K562 (cell line): ENCODE results near the gene C10orf71. TPM values are rescaled to one million over a fixed set of nuclear protein-coding genes. Genes with fewer than 3 reads are reported as not detected.

ENCODE experiments used
- ARID4B ChIP-seq: sonication (generic); formaldehyde crosslinking; IDR thresholded peaks from 2 replicates; pipeline ENCODE4 v1.8.0; 2022; ENCODE audit warnings: mild to moderate bottlenecking, missing genetic modification reagents
- CBFA2T3 ChIP-seq: fragments of 450-650 bp; IDR thresholded peaks from 2 replicates; pipeline ENCODE4 v1.6.1; 2017
- GABPB1 ChIP-seq: sonication (generic); formaldehyde crosslinking; IDR thresholded peaks from 2 replicates; pipeline ENCODE4 v1.8.0; 2022; ENCODE audit warnings: mild to moderate bottlenecking, missing genetic modification reagents
- GTF2A2 ChIP-seq: IDR thresholded peaks from 2 replicates; pipeline ENCODE4 v1.6.1; 2016; ENCODE audit warnings: mild to moderate bottlenecking, missing genetic modification characterization, missing compliant biosample characterization
- LCOR ChIP-seq: sonication (generic); formaldehyde crosslinking; IDR thresholded peaks from 2 replicates; pipeline ENCODE4 v1.8.0; 2022; ENCODE audit warnings: mild to moderate bottlenecking, missing genetic modification reagents
- NFIX ChIP-seq: fragments of 250-450 bp; sonication (Bioruptor Pico); IDR thresholded peaks from 2 replicates; pipeline ENCODE4 v1.4.0; 2020; ENCODE audit warnings: low read depth, mild to moderate bottlenecking, moderate library complexity
- NR2C1 ChIP-seq, 2 experiments: fragments of 450-650 bp; IDR thresholded peaks; 2 replicates each; pipeline ENCODE4 v1.6.1; 2017; ENCODE audit warnings: mild to moderate bottlenecking in 2 of 2, antibody characterized with exemption in 1 of 2, inconsistent platforms in 1 of 2, missing compliant biosample characterization in 1 of 2, missing genetic modification characterization in 1 of 2
- PHF20 ChIP-seq: fragments of 450-650 bp; IDR thresholded peaks from 2 replicates; pipeline ENCODE4 v1.6.1; 2018; ENCODE audit not compliant: partially characterized antibody
- SAP30 ChIP-seq: fragments of 200-600 bp; sonication (generic); IDR thresholded peaks from 2 replicates; pipeline ENCODE4 v1.6.1; 2012; ENCODE audit warnings: borderline replicate concordance, low read depth, mild to moderate bottlenecking, moderate library complexity, low read length, control low read depth, inconsistent platforms; ENCODE audit not compliant: insufficient read depth, poor library complexity, severe bottlenecking
- ZBTB11 ChIP-seq, 3 experiments: fragments of 200-800 bp in 1 of 3; fragments of 250-450 bp in 1 of 3; fragments of 450-650 bp in 1 of 3; sonication (Bioruptor Pico) in 1 of 3; sonication (Bioruptor generic) in 1 of 3; formaldehyde crosslinking in 1 of 3; IDR thresholded peaks; 2 replicates each; pipeline versions ENCODE4 v1.6.1 to v1.8.0; 2016 to 2022; ENCODE audit warnings: mild to moderate bottlenecking in 2 of 3, missing genetic modification characterization in 2 of 3, missing compliant biosample characterization in 1 of 3, moderate library complexity in 1 of 3
- ZNF639 ChIP-seq, 2 experiments: fragments of 200-800 bp in 1 of 2; sonication (Bioruptor generic) in 1 of 2; sonication (generic) in 1 of 2; formaldehyde crosslinking in 1 of 2; IDR thresholded peaks in 1 of 2; conservative IDR thresholded peaks in 1 of 2; 2 replicates each; pipeline versions ENCODE4 v1.5.0 to v1.6.1; 2016 to 2020; ENCODE audit warnings: missing compliant biosample characterization in 1 of 2, missing genetic modification characterization in 1 of 2, missing genetic modification reagents in 1 of 2
- ZNF740 ChIP-seq, 3 experiments: fragments of 200-800 bp in 1 of 3; sonication (Bioruptor generic) in 1 of 3; sonication (generic) in 1 of 3; formaldehyde crosslinking in 1 of 3; IDR thresholded peaks; 2 replicates each; pipeline versions ENCODE4 v1.6.1 to v1.8.0; 2016 to 2022; ENCODE audit warnings: mild to moderate bottlenecking in 2 of 3, missing compliant biosample characterization in 2 of 3, missing genetic modification characterization in 2 of 3, missing genetic modification reagents in 1 of 3
- polyA plus RNA-seq, 8 experiments: library from polyadenylated mRNA; depleted of rRNA in 4 of 8; stranded (reverse) in 5 of 8; unstranded in 3 of 8; fragments of >200 nt; fragmentation: Nextera tagmentation in 2 of 8; fragmentation: Illumina TruSeq in 1 of 8; extraction: Ambion mirVana in 2 of 8; extraction: Trizol in 1 of 8; gene quantifications; 2 replicates each; pipeline versions ENCODE4 v1.2.1 to v1.2.3, GENCODE V29; 2011 to 2014; ENCODE audit warnings: inconsistent platforms in 1 of 8, missing spikeins in 1 of 8
- total RNA-seq, 7 experiments: library from RNA; depleted of rRNA in 6 of 7; stranded (reverse); fragments of >200 nt in 6 of 7; fragmentation: Illumina TruSeq in 2 of 7; extraction: Trizol in 2 of 7; gene quantifications; 2 replicates each; pipeline versions ENCODE4 v1.2.1 to v1.2.3, GENCODE V29; 2011 to 2021; ENCODE audit warnings: low replicate concordance in 1 of 7

Gene C10orf71
- total and polyA plus RNA-seq, 9 of the 15 experiments (the other 6 are each of a cell fraction or from before 2014, with no cell fraction given), result 0.06 to 4.5 (median 1.3) TPM

GRCh38 chr10:49298983-49299815, at the start of gene C10orf71 (continued):
- TF ChIP-seq ARID4B (CRISPR knock-in tag), result 0 out of 2 replicates have a peak, but pooled peaks have one; percentile 12
- TF ChIP-seq ZBTB11 (CRISPR knock-in tag; IDR thresholded peaks at IDR 0.05), result peak in 1 of 3 experiments; percentile 32; a peak in 2 of 6 replicates
- TF ChIP-seq NFIX, result no peak
- TF ChIP-seq GTF2A2 (tag), result 0 out of 2 replicates have a peak, but pooled peaks have one; percentile 3
- 0 out of 2 replicates have a peak, but pooled peaks have one; percentile 45 for TF ChIP-seq LCOR (CRISPR knock-in tag)
- peak; percentile 9 for TF ChIP-seq PHF20
- TF ChIP-seq SAP30, result peak; percentile 48
- peak; percentile 45 for TF ChIP-seq GABPB1 (CRISPR knock-in tag)
- 0 out of 2 replicates have a peak, but pooled peaks have one; percentile 66 for TF ChIP-seq ZNF740 (CRISPR knock-in tag; IDR thresholded peaks at IDR 0.05)
- peak in 1 of 2 experiments; percentile 70; a peak in 1 of 4 replicates for TF ChIP-seq ZNF740 (tag; IDR thresholded peaks at IDR 0.05)
- peak; percentile 9; the same call in 1 of the 2 replicates for TF ChIP-seq CBFA2T3
- TF ChIP-seq ZNF639 (CRISPR knock-in tag; conservative IDR thresholded peaks at IDR 0.05 in 1 of 2, IDR thresholded peaks at IDR 0.05 in 1 of 2), result no peak; a peak in 1 of 4 replicates
- TF ChIP-seq NR2C1 (IDR thresholded peaks at IDR 0.05), result no peak
- peak; percentile 33 for TF ChIP-seq NR2C1 (tag; IDR thresholded peaks at IDR 0.05)
